Activated naive CD4-positive, alpha-beta T cell treated with anti-CD3 and anti-CD28 coated beads, Interleukin-2, amount 10 ng/mL, durations not matched to agents 5 hours and 36 hours (primary cell): ENCODE measurements around the gene ZNF410. TPM values are rescaled to one million over a fixed set of nuclear protein-coding genes. Genes with fewer than 3 reads are reported as not detected.

Experiments used
- total RNA-seq, 2 experiments: library from RNA; stranded (reverse); gene quantifications; one replicate each; pipeline ENCODE4 v1.2.3, GENCODE V29; 2021

ZNF410 gene, protein sequence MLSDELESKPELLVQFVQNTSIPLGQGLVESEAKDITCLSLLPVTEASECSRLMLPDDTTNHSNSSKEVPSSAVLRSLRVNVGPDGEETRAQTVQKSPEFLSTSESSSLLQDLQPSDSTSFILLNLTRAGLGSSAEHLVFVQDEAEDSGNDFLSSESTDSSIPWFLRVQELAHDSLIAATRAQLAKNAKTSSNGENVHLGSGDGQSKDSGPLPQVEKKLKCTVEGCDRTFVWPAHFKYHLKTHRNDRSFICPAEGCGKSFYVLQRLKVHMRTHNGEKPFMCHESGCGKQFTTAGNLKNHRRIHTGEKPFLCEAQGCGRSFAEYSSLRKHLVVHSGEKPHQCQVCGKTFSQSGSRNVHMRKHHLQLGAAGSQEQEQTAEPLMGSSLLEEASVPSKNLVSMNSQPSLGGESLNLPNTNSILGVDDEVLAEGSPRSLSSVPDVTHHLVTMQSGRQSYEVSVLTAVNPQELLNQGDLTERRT
- 10 to 100 TPM; 42.2 to 45.0 TPM for total RNA-seq

DNA sequence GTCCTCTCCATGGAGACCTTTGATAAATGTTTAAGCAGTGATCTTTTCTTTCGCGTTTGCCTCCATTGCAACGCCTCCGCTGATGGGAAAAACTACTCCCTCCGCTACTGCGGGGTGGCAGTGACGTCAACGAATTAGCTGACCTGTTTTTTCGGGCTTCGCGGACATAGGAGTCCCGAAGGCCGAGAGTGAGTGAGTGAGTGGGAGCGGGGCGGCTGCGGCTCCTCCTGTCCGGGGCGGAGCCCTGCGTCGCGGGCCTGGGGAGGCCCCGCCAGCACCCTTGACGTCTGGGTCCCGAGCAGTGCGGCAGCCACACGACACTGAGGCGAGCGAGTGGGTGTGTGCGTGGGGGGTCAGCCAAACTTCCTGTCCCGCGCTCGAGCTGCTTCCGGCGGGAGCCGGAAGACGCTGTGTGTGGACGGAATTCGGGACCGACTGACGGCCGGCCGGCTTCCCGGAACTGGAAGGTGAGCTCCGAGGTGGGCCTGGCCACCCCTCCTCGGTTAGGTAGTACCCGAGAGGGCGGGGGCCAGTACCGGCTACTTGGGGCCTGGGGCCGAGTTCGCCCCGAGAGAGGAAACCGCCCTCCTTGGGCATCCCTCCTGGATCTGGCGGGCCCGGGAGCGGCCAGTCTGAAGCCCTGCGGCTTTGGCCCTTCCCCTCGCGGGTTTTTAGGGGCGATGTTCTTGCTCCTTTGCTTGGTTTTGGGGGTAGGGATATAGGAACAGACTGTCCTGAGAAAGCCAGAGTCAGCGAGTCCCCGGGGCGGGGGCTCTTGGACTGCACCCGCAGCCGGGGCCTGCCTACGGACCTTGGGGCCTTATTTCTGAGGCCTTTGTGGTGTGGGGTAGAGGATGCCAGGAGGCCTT is at the start of gene ZNF410:
ZNF410 (plus strand) TSS at position 411 of the 869 bp plus-strand sequence. CDS start 5,317 bp downstream, outside the sequence.

DNA sequence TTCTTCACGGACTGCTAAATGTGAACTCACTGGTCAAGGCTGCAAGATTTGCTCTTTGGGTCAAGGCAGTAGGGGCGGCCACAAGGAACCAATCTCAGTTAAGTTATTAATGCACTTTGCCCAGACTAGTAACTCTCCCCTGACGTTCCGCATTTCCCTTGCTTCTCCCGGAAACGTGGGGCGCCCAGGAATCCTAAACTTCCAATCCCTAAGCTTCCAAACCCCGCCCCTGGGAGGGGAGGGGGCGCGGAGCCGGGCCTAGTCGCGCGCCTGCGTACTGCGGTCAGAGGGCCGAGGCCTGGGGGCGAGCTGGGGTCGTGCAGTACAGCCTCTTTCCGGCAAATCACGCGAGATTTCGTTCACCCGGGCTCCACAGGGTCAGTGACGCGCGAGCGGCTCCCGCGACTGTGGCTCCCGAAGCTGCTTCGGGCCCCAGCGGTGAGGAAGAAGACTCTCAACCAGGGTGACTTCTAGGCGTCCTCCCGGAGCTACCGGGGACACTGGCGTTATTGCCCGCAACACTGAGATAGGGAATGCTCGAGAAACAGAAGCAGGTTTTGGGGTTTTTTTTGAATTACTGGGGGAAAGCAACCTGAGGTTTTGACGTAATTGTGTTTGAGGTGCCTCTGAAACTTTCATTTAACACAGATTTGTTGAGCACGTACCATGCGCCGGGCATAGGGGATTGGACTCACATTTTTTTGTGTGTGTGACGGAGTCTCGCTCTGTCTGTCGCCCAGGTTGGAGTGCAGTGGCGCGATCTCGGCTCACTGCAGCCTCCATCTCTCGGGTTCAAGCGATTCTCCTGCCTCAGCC is 34.9 kb upstream of the ZNF410 start, which contains the start of gene PTGR2:
PTGR2 (plus strand) TSS at position 265 of the 816 bp plus-strand sequence. CDS start 7,032 bp downstream, outside the sequence.

DNA sequence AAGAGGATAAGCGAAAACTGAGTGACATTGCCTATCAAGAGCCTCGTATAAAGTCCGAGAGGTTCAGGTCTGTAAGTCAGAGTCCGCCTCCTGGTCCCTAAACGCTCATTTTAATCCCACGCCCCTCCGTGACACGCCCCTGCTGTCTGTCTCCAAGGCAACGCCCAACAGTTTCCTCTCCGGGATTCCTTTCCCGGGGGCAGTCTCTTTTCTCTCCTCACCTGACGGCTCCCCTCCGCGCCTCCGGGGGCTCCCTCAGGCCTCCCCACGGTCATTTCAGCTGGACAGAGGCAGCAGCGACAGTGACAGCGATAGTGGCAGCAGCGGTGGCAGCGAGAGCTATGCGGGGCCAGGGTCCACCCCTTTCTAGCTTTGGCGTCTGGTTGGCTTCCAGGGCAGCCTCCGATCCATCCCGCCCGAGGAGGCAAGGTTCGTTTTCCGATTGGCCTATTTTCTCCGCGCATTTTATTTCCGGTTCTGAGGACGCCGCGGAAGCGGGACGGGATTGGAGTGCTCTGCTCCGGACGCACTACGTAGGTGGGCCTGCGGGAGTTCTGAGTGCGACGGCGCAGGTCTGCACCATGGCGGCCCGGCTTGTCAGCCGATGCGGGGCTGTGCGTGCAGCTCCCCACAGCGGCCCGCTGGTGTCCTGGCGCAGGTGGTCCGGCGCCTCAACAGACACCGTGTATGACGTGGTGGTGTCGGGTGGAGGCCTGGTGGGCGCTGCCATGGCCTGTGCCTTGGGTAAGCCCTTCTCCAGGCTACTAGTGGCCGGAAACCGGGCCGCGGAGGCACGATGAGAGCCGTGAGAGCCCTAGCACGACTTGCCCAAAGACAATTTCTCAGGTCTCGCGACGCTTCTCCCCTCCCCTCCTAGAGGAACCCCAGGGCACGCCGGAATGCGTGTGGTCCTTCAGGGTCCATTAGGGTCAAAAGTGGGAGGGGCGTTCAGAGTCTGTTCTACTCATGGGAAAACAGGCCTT is 63.4 kb downstream of the ZNF410 start, which contains the start of the genes COQ6 and FAM161B:
COQ6 (plus strand) TSS at position 551 of the 983 bp plus-strand sequence; CDS start at position 582, 31 bp downstream.
FAM161B (minus strand) TSS at position 343 of the 983 bp plus-strand sequence; CDS start at position 275, 68 bp downstream.

Other genes with a start within 250 kb of the ZNF410 start
- 1 to 10 TPM; 4.3 TPM for gene DNAL1, start 241.9 kb upstream of the ZNF410 start, total RNA-seq
- gene PNMA1, start 172.5 kb upstream of the ZNF410 start, total RNA-seq = 10 to 100 TPM; 19.9 to 20.5 TPM
- 1 to 10 TPM; 1.7 to 3.1 TPM for gene PTGR2, start 35.0 kb upstream of the ZNF410 start, total RNA-seq
- 1 to 10 TPM in 1 of 2 experiments, under 1 TPM in 1; 0.99 to 1.3 TPM for gene FAM161B, start 63.2 kb downstream of the ZNF410 start, total RNA-seq
- gene COQ6, start 63.4 kb downstream of the ZNF410 start, total RNA-seq = 10 to 100 TPM; 16.3 to 16.5 TPM
- 10 to 100 TPM in 1 of 2 experiments, 1 to 10 TPM in 1; 9.4 to 10.5 TPM for gene ENTPD5, start 132.4 kb downstream of the ZNF410 start, total RNA-seq
- gene BBOF1, start 132.5 kb downstream of the ZNF410 start, total RNA-seq = 1 to 10 TPM in 1 of 2 experiments, under 1 TPM in 1; 0.67 to 1.5 TPM
- 10 to 100 TPM; 15.9 to 16.2 TPM for gene ALDH6A1, start 197.6 kb downstream of the ZNF410 start, total RNA-seq
- gene LIN52, start 198.1 kb downstream of the ZNF410 start, total RNA-seq = 10 to 100 TPM; 11.2 to 12.9 TPM